Activated naive CD4-positive, alpha-beta T cell treated with Interleukin-2 at 50 U/mL for 16 hours (primary cell): ENCODE measurements around the gene RAB40B.

Experiments used
- DNase-seq: peaks from one replicate; pipeline ENCODE4 v3.0.0-alpha.2; 2020

RAB40B gene

GRCh38 chr17:82613283-82614094 is 85.0 kb downstream of the RAB40B start:
- no peak for DNase-seq

GRCh38 chr17:82611140-82612058 is 87.1 kb downstream of the RAB40B start:
- DNase-seq, result no peak

GRCh38 chr17:82609655-82610054 is 88.8 kb downstream of the RAB40B start:
- DNase-seq, result no peak

- DNase-seq, result no peak
Observed at GRCh38 chr17:82608816-82609215, 89.7 kb downstream of the RAB40B start.

GRCh38 chr17:82605939-82606600 is 92.4 kb downstream of the RAB40B start:
- no peak for DNase-seq
